DMS53 (cell line): ENCODE data around the gene CWC27.

ENCODE experiments used
- DNase-seq: peaks from one replicate; lab custom pipeline; 2025; lab: John Stamatoyannopoulos, UW

The CWC27 gene

DNA sequence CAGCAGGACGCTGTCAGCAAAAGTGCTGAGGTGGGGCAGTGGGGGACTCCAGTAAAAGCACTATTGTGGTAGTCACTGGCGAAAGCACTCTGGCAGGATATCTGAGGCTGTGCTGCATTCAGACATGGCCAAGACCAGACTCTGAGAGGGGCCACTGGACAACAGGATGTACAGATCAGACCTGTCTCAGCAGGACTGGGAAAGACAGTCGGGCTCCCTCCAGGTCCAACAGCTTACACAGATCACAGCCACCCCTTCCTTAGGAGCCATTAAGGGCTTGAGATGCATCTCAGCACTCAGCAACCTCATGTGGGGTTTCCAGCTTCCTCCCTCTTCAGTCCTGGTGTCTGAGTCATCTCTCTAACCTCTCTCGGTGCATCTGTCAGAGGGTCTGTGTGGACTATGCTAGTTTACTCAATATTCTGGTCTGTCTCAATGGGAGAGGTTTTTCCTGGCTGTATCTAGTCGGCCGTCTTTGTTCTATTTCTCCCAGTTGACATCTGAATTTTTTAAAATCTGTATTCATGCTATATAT, 154.5 kb downstream of the CWC27 start:
- DNase-seq: no peak

DNA sequence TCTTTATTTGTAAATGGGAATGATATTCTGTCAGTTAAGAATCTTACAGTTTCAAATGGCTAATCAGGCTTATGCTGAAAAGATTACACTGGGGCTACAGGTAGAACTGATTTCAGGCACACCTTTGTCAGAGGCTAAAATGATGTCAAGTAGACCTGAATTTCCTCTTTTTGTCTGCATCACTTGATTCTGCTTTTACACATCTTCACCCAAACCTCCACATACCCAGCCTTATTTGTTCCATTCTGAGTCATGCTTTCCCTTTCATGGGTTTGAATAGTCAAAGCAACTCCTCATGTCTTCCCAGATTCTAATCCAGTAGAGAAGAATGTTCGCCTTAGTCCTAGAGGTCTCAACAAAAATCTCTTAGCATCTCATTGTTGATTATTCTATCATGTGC, 156.4 kb downstream of the CWC27 start:
- DNase-seq: no peak

DNA sequence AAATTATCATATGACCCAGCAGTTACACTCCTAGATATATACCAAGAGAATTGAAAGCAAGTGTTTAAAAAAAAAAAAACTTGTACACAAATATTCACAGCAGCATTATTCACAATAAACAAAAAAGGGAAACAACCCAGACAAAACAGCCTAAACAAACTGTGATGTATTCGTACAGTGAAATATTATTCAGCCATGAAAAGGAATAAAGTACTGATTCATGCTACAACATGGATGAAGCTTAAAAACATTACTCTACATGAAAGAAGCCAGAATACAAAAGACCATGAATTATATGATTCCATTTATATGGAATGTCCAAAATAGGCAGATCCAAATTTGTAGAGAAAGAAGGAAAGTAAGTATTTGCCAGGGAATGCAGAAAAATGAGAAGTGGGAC, 161.1 kb downstream of the CWC27 start:
- DNase-seq: no peak

DNA sequence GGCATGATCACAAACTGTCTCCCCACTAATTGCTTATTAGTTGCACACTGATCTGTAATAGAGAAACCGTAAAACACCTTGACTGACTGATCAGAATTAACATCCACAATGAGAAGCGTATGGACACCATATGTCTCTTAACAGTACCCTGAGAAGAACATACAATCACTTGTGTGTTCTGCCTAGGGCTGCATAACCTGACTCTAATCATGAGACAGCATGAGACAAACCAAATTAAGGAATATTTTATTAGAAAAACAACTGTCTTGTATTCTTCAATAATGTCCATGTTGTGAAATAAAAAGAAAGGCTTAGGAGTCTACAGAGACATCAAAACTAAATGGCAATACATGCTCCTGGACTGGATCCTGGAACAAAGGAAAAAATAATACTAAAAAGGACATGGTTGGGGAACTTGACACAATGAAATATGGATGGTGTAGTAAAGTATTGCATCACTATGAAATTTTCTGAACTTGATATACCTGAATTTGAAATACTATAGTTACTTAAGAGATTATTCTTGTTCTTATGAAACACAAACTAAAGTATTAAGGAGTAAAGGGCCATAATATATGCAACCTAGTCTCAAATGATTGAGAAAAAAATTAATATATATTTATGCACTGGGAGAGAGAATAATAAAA, 162.1 kb downstream of the CWC27 start:
- no peak for DNase-seq

DNA sequence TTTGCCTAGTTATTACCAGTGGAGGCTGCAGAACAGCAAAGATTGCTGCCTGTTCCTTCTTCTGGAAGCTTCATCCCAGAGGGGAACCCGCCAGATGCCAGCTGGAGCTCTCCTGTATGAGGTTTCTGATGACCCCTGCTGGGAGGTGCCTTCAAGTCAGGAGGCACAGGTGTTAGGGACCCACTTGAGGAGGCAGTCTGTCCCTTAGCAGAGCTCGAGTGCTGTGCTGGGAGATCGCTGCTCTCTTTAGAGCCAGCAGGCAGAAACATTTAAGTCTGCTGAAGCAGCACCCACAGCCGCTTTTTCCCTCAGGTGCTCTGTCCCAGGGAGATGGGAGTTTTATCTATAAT, 170.7 kb downstream of the CWC27 start:
- DNase-seq: peak; percentile 76

DNA sequence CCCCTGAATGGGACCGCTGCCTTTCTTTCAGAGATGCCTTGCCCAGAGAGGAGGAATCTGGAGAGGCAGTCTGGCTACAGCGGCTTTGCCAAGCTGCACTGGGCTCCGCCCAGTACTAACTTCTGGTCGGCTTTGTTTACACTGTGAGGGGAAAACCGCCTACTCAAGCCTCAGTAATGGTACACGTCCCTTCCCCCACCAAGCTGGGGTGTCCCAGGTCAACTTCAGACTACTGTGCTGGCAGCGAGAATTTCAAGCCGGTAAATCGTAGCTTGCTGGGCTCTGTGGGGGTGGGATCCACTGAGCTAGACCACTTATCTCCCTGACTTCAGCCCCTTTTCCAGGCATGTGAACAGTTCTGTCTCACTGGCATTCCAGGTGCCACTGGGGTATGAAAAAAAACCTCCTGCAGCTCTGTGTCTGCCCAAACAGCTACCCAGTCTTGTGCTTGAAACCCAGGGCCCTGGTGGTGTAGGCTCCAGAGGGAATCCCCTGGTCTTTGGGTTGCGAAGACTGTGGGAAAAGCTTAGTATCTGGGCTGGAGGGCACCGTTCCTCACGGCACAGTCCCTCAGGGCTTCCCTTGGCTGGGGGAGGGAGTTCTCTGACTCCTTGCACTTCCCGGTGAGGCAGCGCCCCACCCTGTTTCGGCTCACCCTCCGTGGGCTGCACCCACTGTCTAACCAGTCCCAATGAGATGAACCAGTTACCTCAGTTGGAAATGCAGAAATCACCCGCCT, 171.2 kb downstream of the CWC27 start:
- peak; percentile 84 for DNase-seq

DNA sequence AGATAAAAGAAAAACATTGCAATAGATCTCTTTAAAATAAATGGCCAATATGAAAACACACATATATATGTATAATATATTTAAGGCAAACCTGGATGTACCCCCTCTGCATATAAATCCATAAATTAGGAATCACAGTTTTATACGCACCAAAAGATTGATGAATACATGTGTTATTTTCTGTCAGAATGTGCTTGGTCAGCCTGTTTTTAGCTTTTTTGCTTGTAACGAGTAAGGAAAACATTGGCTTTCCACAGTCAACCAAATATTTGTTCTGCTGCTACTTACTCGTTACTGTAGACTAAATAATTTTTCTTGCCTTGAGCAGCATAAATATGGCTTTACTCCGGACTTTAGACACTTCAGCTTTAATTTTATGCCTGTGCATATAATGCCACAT, 173.7 kb downstream of the CWC27 start:
- no peak for DNase-seq

DNA sequence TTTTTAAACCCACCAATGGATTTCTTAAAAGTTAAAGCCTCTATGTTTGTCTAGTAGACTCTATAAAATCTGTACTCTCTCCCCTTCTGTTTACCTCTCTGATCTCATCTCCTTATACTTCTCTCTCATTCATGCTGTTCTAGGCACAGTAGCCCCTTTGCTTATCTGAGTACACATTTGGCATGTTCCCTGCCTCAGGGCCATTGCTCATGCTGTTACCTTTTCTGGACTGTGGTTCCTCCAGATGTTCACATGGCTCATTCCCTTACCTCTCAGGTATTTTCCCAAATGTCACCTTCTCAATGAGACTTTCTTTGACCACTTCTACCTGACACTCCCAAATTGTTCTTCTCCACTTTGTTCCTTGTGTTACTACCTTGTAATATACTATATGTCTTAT, 176.1 kb downstream of the CWC27 start:
- DNase-seq: no peak

DNA sequence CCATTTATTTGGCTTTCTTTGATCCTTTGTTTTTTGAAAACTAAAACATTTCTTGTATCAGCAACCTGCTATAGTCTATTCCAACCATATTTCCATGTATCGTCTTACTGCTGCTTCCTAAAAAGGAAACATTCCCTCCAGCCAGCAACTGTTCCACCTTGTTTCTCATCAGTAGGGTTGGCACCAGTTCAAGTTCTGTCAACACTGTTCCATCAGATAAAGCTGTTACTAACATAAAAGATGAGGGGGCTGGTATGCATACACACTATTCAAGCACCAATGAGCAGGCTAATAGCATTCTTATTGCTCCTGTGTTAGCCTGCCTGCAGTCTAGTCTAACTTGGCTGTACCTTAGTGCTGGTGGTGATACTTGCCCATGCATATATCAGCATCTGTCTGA, 178.3 kb downstream of the CWC27 start:
- peak; percentile 43 for DNase-seq

DNA sequence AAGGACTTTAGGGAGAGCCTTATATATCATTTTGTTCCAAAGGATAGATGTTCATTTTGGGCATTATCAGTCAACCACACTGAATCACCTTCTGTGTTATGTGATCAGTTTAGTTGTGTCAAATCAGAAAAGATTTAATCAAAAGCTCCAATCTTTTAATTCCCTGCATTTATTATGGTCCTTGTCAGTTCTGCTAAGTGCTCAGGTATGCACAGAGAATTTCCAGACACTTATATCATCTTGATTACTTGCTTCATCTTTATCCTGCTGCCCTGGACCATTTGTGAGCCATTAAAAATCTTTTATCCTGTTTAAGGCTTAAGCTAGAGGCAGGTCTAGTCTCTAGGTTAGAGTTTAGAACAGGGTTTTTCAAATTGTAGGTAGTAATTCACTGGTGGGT, 179.1 kb downstream of the CWC27 start:
- DNase-seq: no peak

DNA sequence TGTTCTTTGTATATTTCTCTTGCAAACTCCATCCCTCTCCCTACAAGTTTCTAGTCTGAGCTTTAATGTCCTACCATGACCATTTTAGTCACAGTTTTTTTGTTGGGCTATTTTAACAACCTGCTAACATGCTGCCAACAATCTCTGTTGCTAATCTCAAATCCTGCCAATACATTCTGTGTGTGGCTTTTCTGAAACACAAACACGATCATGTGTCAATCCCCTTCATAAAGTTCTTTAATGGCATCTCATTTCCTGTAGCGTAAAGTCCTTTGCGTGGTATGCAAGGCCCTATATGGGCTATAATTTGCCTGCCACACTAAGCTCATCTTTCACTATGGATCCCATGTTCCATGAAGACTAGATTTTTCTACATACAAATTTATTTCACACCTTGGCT, 180.6 kb downstream of the CWC27 start:
- no peak for DNase-seq

DNA sequence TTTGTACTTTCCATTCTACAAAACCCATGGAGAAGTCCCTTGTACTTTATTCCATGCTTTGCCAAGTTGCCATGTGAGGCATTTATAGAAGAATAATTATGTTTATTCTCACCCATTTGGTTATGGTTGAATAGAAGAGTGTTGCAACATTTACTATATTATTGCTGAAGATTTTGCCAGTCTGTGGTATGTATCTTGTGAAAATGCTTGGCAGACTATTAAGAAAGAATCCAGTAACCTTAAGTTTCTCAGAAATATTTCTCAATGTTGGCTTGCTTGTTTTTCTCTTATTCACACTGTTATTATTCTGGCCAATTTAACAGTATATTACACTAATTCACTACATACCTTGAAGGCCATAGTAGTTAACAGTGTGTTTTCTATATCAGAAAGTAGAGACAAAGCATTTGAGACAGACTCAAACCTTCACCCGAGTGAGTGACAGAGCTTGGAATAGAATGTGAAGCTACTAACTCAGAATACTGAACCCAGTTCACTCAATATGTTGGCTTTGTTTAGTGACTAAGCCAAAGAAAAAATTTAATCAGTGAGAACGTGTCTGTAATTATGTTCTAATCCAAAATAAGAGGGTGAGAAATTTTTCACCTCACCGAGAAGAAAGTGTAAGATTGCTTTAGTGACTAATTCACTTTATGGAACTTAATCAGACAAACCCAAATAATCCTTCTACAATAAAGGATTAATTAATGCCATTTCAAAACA, 184.4 kb downstream of the CWC27 start:
- no peak for DNase-seq

DNA sequence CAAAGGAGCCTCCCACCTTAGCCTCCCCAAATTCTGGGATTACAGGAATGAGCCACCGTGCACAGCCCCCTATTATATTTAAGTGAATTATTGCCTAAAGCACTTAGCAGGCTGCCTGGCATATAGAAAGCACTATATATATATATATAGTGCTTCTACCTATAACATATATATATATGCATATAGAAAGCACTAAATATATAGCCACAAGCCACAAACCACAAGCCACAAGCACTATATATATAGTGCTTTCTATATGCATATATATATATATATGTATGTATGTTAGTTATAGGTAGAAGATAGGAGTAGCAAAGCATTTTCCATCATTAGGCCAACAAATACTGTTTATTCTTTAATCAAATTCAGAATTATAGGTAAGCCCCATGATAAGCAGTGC, 185.8 kb downstream of the CWC27 start:
- no peak for DNase-seq

DNA sequence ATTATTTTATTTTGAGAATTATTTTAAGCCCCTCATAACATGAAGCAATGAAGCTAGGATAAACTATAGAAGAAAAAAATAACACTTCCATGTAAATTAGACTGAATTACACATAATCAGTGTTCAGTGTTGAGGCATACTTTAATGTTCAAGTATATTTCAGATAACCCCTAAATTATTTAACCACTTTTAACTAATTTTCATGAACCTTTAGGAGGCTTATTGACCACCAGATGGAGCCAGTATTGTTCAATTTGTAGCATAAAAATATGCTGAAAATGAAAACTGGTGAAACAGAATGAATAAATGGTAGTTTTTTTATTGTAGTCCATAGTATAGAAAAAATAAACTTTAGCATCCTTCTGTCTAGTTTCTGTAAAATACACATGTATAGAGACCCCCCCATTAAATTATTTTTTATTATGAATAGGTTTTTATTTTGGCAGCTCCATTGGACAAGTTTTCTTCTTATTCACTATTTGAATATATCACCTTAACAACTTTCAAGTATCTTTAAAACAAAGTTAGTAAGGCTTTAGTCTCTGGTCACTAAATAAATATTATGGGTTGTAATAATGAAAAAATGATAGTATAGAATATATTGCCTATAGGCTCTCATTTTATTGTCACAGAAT, 190.1 kb downstream of the CWC27 start:
- DNase-seq: peak; percentile 60

DNA sequence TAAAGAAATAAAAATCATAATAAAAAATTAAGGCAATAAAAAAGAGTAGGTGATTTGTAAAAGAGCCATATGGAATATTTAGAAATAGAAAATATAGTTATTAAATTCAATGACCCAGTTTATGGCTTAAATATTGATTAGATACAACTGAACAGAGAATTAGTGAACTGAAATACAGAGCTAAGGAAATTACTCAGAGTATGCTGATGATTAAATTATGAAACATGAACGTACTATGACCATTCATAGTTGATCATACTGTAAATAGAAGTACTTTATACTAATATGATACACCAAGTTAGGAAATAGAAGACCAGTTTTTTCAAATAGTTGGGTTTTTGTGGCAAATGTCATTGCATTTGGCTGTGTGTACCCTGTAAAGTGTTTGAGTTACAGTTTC, 194.5 kb downstream of the CWC27 start:
- DNase-seq: no peak

DNA sequence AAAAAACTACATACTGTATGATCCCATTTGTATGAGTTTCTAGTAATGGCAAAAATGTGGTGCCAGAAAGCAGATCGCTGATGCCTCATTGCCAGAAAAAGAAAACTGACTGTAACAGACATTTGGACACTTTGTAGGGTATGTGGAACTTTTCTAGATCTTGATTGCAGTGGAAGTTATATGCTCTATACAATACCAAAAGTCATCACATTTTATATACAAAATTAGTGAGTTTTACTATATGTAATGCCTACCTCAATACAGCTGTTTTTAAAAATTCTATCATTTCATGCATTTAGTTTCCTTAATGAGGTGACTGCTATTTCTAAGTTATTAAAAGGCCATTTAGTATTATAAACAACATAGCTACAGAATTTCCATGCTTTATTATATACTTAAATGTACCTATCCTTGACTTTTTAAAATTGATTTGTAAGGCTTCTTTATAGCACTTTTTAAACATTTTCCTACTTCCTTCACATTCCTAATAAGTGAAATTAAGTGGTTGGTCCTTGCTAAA, 199.9 kb downstream of the CWC27 start:
- no peak for DNase-seq

DNA sequence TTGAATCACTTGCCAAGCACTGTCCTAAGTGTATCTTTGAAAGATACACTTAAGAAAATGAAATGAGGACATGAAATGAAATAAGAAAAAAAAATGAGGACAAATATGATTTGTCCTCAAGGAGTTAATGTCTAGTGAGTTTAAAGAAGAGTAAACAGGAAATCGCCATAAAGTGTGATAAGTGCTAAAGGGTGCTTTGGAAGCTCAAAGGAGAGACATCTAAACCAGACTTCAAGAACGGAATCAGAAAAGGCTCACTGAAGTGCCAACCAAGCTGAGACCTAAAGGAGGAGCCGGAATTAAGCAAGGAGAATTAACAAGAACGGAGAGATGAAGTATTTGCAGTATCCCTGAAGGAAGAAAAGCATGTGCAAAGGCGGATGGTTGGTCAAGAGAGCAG, 200.8 kb downstream of the CWC27 start:
- no peak for DNase-seq

DNA sequence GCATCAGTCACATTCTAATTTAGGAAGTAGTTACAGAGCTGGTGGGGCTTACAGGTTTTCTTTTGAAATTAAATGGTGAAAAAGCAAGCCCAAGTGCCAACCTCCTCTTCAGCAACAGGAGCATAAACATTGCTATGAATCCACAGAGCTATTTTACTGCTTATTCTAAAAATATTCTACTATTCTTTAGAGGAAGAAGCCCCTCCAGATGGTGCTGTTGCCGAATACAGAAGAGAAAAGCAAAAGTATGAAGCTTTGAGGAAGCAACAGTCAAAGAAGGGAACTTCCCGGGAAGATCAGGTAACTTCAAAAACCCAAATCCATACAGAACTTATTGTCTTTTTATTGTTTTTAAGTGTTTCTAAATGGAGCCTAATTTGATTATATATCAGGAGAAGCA, 202.8 kb downstream of the CWC27 start:
- no peak for DNase-seq

DNA sequence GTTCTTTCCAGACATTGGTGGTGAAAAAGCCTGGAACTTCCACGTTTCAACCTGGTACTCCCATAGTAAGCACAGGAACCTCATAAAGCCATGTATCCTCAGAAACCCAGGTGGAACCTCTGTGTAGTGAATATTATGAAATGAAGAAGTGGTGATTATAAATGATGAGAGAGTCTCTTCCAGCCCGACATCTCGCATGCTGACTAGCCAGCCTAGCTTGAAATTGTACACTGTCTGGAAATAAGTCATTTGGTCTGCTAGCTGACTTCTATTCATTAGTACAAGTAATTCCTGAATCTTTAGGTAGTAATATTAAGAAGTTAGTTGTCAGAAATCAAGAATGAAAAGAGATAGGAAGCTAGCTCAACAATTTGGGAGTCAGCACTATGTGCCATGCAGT, 203.3 kb downstream of the CWC27 start:
- no peak for DNase-seq

DNA sequence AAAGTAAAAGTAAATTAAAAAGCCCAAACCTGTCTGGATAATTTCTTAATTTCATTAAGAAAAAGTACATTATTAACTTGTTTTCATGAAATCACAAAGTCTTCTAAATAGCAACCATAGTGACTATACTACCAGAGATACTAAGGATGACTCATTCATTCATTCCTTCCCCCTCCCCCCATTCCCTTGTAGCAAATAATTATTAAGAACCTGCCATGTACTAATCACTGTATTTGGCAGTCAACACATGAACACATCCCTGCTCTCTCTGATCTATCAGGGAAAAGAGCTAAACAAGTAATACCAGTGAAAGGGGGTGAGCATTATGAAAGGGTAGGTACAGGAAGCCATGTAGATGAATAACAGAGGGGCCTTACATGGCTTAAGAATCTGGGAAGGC, 203.9 kb downstream of the CWC27 start:
- no peak for DNase-seq

DNA sequence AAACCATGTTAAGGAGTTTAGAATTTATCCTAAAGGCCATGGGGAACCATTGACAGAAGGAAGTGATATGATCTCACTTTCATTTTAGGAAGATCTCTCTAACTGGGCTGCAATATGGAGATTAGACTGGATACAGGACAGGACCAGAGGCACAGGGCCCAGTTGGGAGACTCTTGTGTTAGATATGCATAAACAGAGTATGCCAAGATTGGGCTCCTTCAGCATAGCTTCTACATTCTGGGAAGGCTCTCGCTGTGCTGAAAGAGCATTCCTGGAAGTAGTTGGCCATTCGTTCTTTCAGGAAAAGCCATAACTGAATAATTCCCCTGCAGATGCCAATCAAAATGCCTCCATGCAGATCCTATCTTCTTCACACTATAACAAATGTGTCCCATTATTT, 204.5 kb downstream of the CWC27 start:
- no peak for DNase-seq

DNA sequence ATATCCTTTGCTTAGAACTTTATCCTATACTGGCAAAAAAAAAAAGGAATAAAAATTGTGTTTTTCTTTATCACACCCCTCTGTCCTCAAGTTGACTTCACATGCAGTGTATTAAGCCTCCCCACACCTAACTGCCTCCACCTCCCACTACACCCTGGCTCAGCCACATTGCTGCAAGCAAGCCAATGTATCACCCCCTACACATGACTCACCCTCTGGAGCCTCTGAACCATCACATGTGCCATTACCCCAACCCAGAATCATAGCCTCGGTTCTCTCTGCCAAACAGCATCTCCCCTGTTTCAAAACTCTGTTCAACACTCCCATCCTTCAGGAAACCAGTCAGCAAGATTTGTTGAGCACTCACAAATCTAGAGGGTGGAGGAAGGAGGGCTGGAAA, 209.0 kb downstream of the CWC27 start:
- DNase-seq: no peak

DNA sequence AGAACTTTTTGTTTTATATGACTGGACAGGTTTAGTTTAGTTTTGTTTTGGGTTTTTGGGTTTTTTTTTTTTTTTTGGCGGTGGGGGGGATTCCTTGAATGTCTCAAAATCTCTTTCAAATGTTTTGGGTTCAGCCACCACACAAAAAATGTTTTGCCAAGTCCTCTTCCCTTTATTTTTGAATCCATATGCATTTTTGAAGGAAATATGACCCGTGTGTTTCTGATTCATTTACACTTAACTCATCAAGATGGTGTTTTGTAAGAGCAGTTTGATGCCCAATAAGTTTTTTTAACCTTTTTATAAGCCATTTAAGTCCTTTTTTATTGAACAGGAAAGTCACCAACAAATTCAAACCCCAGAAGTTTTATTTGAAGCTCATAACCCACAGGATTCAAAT, 209.8 kb downstream of the CWC27 start:
- no peak for DNase-seq
